Measurements from ENCODE around the gene HAAO. TPM values are rescaled to one million over a fixed set of nuclear protein-coding genes. Genes with fewer than 3 reads are reported as not detected.

The HAAO gene
- total and polyA plus RNA-seq, 2 experiments from 2014 or later = 0.36 TPM; not detected in 1

GRCh38 chr2:42793334-42794270, 1.2 kb upstream of the HAAO start:
- Histone ChIP-seq H3K4me2 (ENCODE audit: unreplicated experiment) (peak overlapping the region; percentile 49), H3K36me3 (ENCODE audit: low read depth) (no peaks in the 10 kb centered on the region), H3K27me3 (replicated peaks; ENCODE audit: insufficient read depth) (peaks cover 24% of the 10 kb centered on the region), H3K79me2 (ENCODE audit: insufficient read depth) (no peaks in the 10 kb centered on the region), H3K4me1 (ENCODE audit: insufficient read depth) (no peaks in the 10 kb centered on the region), H2AFZ (peak overlapping the region; percentile 62), H3K9me3 (ENCODE audit: low read depth) (no peaks in the 10 kb centered on the region), H3K4me3 (peak overlapping the region; percentile 65), H3K9me2 (ENCODE audit: insufficient read depth) (no peaks in the 10 kb centered on the region), H4K20me1 (ENCODE audit: insufficient read depth) (no peaks in the 10 kb centered on the region), H3K9ac (no peak overlapping the region), H3K27ac (no peak overlapping the region), H3F3A (ENCODE audit: insufficient read depth) (no peaks in the 10 kb centered on the region)
- WGBS, 2 experiments (ENCODE audit: low coverage in 1 of 2, low lambda C conversion rate in 2 of 2, missing lambda C conversion rate in 2 of 2) = 26 to 29% methylated on average over 22 of the region's 22 CpGs
- no peak for DNase-seq
- in situ Hi-C loops (cut with MboI) = no loop called here
- no peak for TF ChIP-seq EZH2 (IDR thresholded peaks at IDR 0.05; ENCODE audit: insufficient read depth, poor library complexity, severe bottlenecking)
- no peak for TF ChIP-seq EZH2phosphoT487 (IDR thresholded peaks at IDR 0.05; ENCODE audit: insufficient read depth, low read depth)

DNA sequence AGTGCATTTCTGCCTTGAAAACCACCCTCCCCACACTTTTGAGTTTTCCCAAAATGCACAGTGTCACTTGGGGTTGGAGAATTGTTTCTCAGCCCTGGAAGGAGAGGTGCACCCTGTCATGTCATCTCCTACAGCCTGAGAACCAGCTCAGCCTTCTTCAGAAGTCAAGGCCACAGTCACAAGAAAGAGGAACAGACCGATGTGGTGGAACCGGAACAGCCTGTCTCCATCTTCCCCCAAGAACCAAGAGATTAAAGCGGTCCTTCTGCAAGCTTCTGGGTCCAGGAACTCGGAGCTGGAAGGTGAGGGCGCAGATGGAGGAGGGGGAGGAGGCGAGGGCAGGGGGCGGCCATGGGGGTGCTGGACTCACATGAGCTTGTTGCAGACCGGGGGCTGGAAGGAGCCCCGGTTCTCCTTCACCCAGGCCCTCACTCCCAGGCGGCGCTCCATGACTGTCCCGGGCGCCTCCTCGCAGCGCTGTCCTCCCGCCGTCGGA, 248 bp downstream of the HAAO start:
- Histone ChIP-seq H2AFZ (peak overlapping the region; percentile 62), H3F3A (ENCODE audit: insufficient read depth) (no peaks in the 10 kb centered on the region), H3K27ac (no peak overlapping the region), H3K36me3 (ENCODE audit: low read depth) (no peaks in the 10 kb centered on the region), H3K27me3 (replicated peaks; ENCODE audit: insufficient read depth) (peaks cover 24% of the 10 kb centered on the region), H3K9me2 (ENCODE audit: insufficient read depth) (no peaks in the 10 kb centered on the region), H3K4me3 (peak overlapping the region; percentile 65), H4K20me1 (ENCODE audit: insufficient read depth) (no peaks in the 10 kb centered on the region), H3K9ac (peak overlapping the region; percentile 23; the same call in 1 of the 2 replicates), H3K4me2 (ENCODE audit: unreplicated experiment) (peak overlapping the region; percentile 49), H3K79me2 (ENCODE audit: insufficient read depth) (no peaks in the 10 kb centered on the region), H3K4me1 (ENCODE audit: insufficient read depth) (no peaks in the 10 kb centered on the region), H3K9me3 (ENCODE audit: low read depth) (no peaks in the 10 kb centered on the region)
- DNase-seq = peak; percentile 48
- in situ Hi-C loops (cut with MboI) = no loop called here
- TF ChIP-seq EZH2 (IDR thresholded peaks at IDR 0.05; ENCODE audit: insufficient read depth, poor library complexity, severe bottlenecking) = no peak
- no peak for TF ChIP-seq EZH2phosphoT487 (IDR thresholded peaks at IDR 0.05; ENCODE audit: insufficient read depth, low read depth)
- 4 to 14% methylated on average over 7 to 14 of the region's 18 CpGs for WGBS, 2 experiments (ENCODE audit: low coverage in 1 of 2, low lambda C conversion rate in 2 of 2, missing lambda C conversion rate in 2 of 2)

- H3K27me3 ChIP-seq (replicated peaks; ENCODE audit: insufficient read depth) = peaks cover 24% of the 10 kb centered on the region
- H3K27ac ChIP-seq = no peak overlapping the region
- in situ Hi-C loops (cut with MboI) = no loop called here
- TF ChIP-seq EZH2 (IDR thresholded peaks at IDR 0.05; ENCODE audit: insufficient read depth, poor library complexity, severe bottlenecking) (no peak), EZH2phosphoT487 (IDR thresholded peaks at IDR 0.05; ENCODE audit: insufficient read depth, low read depth) (no peak)
- H3K36me3 ChIP-seq (ENCODE audit: low read depth) = no peaks in the 10 kb centered on the region
- H3K9me2 ChIP-seq (ENCODE audit: insufficient read depth) = no peaks in the 10 kb centered on the region
- H4K20me1 ChIP-seq (ENCODE audit: insufficient read depth) = no peaks in the 10 kb centered on the region
- no peaks in the 10 kb centered on the region for H3K9me3 ChIP-seq (ENCODE audit: low read depth)
- no peaks in the 10 kb centered on the region for H3F3A ChIP-seq (ENCODE audit: insufficient read depth)
- peak overlapping the region; percentile 62; the same call in 1 of the 2 replicates for H2AFZ ChIP-seq
- no peak overlapping the region for H3K4me3 ChIP-seq
- no peaks in the 10 kb centered on the region for H3K79me2 ChIP-seq (ENCODE audit: insufficient read depth)
- WGBS, 2 experiments (ENCODE audit: low coverage in 1 of 2, low lambda C conversion rate in 2 of 2, missing lambda C conversion rate in 2 of 2) = 81 to 83% methylated on average over 4 of the region's 4 CpGs
- no peak for DNase-seq
- H3K4me2 ChIP-seq (ENCODE audit: unreplicated experiment) = no peak overlapping the region
- H3K4me1 ChIP-seq (ENCODE audit: insufficient read depth) = no peaks in the 10 kb centered on the region
- no peak overlapping the region for H3K9ac ChIP-seq
Observed at GRCh38 chr2:42791606-42792005, 777 bp downstream of the HAAO start.

DNA sequence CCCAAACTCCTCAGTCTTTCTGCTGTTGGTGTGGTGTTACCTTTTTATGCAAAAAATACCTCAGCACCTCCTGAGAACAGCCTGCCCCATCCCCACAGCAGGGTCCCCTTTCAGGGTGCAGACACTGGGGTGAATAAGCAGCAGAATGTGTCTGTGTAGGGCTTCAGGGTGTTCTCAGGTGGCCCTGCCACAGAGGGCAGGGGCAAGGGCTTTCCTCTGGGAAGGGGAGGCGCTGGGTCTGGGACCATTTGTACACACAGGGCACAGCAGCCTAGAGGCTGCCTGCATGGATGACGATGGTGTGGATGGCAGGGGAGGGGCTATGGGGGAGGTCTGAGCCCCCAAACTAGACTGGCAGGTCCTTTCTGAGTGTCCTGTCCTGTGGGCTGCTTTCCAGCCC, 2.6 kb downstream of the HAAO start:
- no peak overlapping the region for H3K9ac ChIP-seq
- no peak overlapping the region for H2AFZ ChIP-seq
- no peaks in the 10 kb centered on the region for H4K20me1 ChIP-seq (ENCODE audit: insufficient read depth)
- TF ChIP-seq EZH2phosphoT487 (IDR thresholded peaks at IDR 0.05; ENCODE audit: insufficient read depth, low read depth) = no peak
- TF ChIP-seq EZH2 (IDR thresholded peaks at IDR 0.05; ENCODE audit: insufficient read depth, poor library complexity, severe bottlenecking) = no peak
- no peaks in the 10 kb centered on the region for H3K36me3 ChIP-seq (ENCODE audit: low read depth)
- no peak overlapping the region for H3K27ac ChIP-seq
- no peaks in the 10 kb centered on the region for H3K9me3 ChIP-seq (ENCODE audit: low read depth)
- H3K4me1 ChIP-seq (ENCODE audit: insufficient read depth) = no peaks in the 10 kb centered on the region
- no peaks in the 10 kb centered on the region for H3K9me2 ChIP-seq (ENCODE audit: insufficient read depth)
- no peak for DNase-seq
- in situ Hi-C loops (cut with MboI) = no loop called here
- peaks cover 24% of the 10 kb centered on the region for H3K27me3 ChIP-seq (replicated peaks; ENCODE audit: insufficient read depth)
- H3K4me2 ChIP-seq (ENCODE audit: unreplicated experiment) = no peak overlapping the region
- no peaks in the 10 kb centered on the region for H3F3A ChIP-seq (ENCODE audit: insufficient read depth)
- no peak overlapping the region for H3K4me3 ChIP-seq
- no peaks in the 10 kb centered on the region for H3K79me2 ChIP-seq (ENCODE audit: insufficient read depth)
- WGBS, 2 experiments (ENCODE audit: low coverage in 1 of 2, low lambda C conversion rate in 2 of 2, missing lambda C conversion rate in 2 of 2) = 52 to 56% methylated on average over 2 of the region's 2 CpGs
